PFSK-1 (cell line): ENCODE data around the gene TBCEL.

ENCODE experiments used
- POLR2AphosphoS5 ChIP-seq: IDR thresholded peaks from 2 replicates; pipeline ENCODE4 v1.6.1; 2012; ENCODE audit warnings: low read depth, mild to moderate bottlenecking, control low read depth, low read length, moderate library complexity
- SIN3A ChIP-seq: IDR thresholded peaks from 2 replicates; pipeline ENCODE4 v1.6.1; 2012; ENCODE audit warnings: mild to moderate bottlenecking, low read length, moderate library complexity, borderline replicate concordance; ENCODE audit not compliant: insufficient read depth

- no peak for TF ChIP-seq POLR2AphosphoS5
- TF ChIP-seq SIN3A = no peak
Measured at GRCh38 chr11:121067026-121067425, 43.1 kb downstream of the TBCEL start.
